ENCODE measurements around the gene KRTAP10-8. TPM values are rescaled to one million over a fixed set of nuclear protein-coding genes. Genes with fewer than 3 reads are reported as not detected.

The KRTAP10-8 gene
- total and polyA plus RNA-seq, 2 experiments from 2014 or later, result not detected

DNA sequence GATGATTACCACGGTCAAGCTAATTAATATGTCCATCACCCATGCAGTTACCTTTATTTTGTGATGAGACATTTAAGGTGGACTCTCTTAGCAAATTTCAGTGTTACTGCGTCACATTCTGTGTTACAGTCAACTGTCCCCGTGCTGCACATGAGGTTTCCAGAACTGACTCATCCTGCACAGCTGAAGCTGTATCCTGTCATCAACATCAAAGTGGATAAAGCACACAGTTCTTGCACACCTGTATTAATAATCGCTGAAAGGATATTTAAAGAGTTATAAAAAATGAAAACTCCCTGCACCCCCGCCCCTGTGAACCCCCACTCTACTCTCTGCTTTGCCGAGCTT is 28.1 kb upstream of the KRTAP10-8 start:
- Mint-ChIP-seq H3K4me1 (peaks cover 7% of the 10 kb centered on the region), H3K36me3 (ENCODE audit: low read depth) (no peaks in the 10 kb centered on the region), H3K27me3 (ENCODE audit: insufficient read depth, low read depth, poor library complexity) (peaks cover 9% of the 10 kb centered on the region), H3K4me3 (no peak overlapping the region), H3K27ac (no peak overlapping the region), H3K9me3 (peaks cover 11% of the 10 kb centered on the region; the same call in 2 of the 3 replicates)
- no peak overlapping the region for H3K4me3 ChIP-seq
- no peaks in the 10 kb centered on the region for H3K4me1 ChIP-seq (ENCODE audit: insufficient read depth)
- H3K27me3 ChIP-seq (ENCODE audit: insufficient read depth), result no peaks in the 10 kb centered on the region
- no peak for TF ChIP-seq EZH2 (IDR thresholded peaks at IDR 0.05; ENCODE audit: low read depth, unreplicated experiment)
- TF ChIP-seq ZNF114 (CRISPR knock-in tag; IDR thresholded peaks at IDR 0.05), result no peak
- no peak for TF ChIP-seq ZNF331 (CRISPR knock-in tag; IDR thresholded peaks at IDR 0.05; ENCODE audit: low read depth)
- TF ChIP-seq, protein P1, sequence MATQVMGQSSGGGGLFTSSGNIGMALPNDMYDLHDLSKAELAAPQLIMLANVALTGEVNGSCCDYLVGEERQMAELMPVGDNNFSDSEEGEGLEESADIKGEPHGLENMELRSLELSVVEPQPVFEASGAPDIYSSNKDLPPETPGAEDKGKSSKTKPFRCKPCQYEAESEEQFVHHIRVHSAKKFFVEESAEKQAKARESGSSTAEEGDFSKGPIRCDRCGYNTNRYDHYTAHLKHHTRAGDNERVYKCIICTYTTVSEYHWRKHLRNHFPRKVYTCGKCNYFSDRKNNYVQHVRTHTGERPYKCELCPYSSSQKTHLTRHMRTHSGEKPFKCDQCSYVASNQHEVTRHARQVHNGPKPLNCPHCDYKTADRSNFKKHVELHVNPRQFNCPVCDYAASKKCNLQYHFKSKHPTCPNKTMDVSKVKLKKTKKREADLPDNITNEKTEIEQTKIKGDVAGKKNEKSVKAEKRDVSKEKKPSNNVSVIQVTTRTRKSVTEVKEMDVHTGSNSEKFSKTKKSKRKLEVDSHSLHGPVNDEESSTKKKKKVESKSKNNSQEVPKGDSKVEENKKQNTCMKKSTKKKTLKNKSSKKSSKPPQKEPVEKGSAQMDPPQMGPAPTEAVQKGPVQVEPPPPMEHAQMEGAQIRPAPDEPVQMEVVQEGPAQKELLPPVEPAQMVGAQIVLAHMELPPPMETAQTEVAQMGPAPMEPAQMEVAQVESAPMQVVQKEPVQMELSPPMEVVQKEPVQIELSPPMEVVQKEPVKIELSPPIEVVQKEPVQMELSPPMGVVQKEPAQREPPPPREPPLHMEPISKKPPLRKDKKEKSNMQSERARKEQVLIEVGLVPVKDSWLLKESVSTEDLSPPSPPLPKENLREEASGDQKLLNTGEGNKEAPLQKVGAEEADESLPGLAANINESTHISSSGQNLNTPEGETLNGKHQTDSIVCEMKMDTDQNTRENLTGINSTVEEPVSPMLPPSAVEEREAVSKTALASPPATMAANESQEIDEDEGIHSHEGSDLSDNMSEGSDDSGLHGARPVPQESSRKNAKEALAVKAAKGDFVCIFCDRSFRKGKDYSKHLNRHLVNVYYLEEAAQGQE (IDR thresholded peaks at IDR 0.05; ENCODE audit: unreplicated experiment), result no peak
- TF ChIP-seq JUNB (IDR thresholded peaks at IDR 0.05; ENCODE audit: unreplicated experiment), result no peak
- no peak for TF ChIP-seq CREB1 (CRISPR knock-in tag; IDR thresholded peaks at IDR 0.05; ENCODE audit: low read depth)
- TF ChIP-seq, protein P2, sequence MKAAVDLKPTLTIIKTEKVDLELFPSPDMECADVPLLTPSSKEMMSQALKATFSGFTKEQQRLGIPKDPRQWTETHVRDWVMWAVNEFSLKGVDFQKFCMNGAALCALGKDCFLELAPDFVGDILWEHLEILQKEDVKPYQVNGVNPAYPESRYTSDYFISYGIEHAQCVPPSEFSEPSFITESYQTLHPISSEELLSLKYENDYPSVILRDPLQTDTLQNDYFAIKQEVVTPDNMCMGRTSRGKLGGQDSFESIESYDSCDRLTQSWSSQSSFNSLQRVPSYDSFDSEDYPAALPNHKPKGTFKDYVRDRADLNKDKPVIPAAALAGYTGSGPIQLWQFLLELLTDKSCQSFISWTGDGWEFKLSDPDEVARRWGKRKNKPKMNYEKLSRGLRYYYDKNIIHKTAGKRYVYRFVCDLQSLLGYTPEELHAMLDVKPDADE (IDR thresholded peaks at IDR 0.05), result no peak
- TF ChIP-seq STAT1 (IDR thresholded peaks at IDR 0.05; ENCODE audit: unreplicated experiment), result no peak
- H4K20me1 ChIP-seq (replicated peaks; ENCODE audit: insufficient read depth), result no peaks in the 10 kb centered on the region
- H3K4me2 ChIP-seq, result no peak overlapping the region
- H3K27ac ChIP-seq (ENCODE audit: low read depth), result no peak overlapping the region
- no peak for ATAC-seq
- no peaks in the 10 kb centered on the region for H3K9me2 ChIP-seq (ENCODE audit: insufficient read depth)
- no peaks in the 10 kb centered on the region for H3F3A ChIP-seq (replicated peaks; ENCODE audit: low read depth)
- DNase-seq (ENCODE audit: low spot score), result no peak
- no peaks in the 10 kb centered on the region for H3K36me3 ChIP-seq (ENCODE audit: insufficient read depth)
- no peaks in the 10 kb centered on the region for H3K79me2 ChIP-seq (replicated peaks; ENCODE audit: insufficient read depth)
- no peak overlapping the region for H2AFZ ChIP-seq

DNA sequence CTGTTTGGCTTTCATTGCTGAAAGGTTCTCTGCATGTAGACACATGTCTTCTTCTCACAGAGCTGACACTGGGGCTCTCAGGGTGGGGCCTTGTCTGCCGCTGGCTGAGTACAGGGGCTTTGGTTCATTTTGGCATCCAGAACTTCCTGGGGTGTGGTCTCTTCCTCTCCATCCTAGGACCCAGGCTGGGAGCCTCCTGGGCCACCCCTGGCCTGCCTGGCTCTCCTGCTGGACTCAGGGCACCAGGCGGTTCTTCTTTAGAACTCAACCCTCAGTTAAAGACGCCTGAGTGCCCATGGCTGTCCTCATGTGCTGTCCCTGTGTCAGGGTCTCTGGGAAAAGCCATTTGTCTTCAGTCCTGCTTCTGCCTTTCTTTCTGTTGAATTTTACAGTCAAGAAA is 26.0 kb upstream of the KRTAP10-8 start:
- no peaks in the 10 kb centered on the region for H3K4me1 ChIP-seq (ENCODE audit: insufficient read depth)

More for the DNA sequence above, 26.0 kb upstream of the KRTAP10-8 start:
- Mint-ChIP-seq H3K4me3 (no peak overlapping the region), H3K9me3 (peaks cover 6% of the 10 kb centered on the region), H3K36me3 (ENCODE audit: low read depth) (no peaks in the 10 kb centered on the region; the same call in 2 of the 3 replicates), H3K27ac (no peak overlapping the region), H3K27me3 (ENCODE audit: insufficient read depth, low read depth, poor library complexity) (peaks cover 9% of the 10 kb centered on the region), H3K4me1 (no peaks in the 10 kb centered on the region)
- ATAC-seq (no peak), DNase-seq (ENCODE audit: low spot score) (no peak)
- Histone ChIP-seq H3K4me2 (no peak overlapping the region), H2AFZ (no peak overlapping the region), H4K20me1 (replicated peaks; ENCODE audit: insufficient read depth) (no peaks in the 10 kb centered on the region), H3F3A (replicated peaks; ENCODE audit: low read depth) (no peaks in the 10 kb centered on the region), H3K27me3 (ENCODE audit: insufficient read depth) (no peaks in the 10 kb centered on the region), H3K27ac (ENCODE audit: low read depth) (no peak overlapping the region), H3K9me2 (ENCODE audit: insufficient read depth) (no peaks in the 10 kb centered on the region), H3K4me3 (no peak overlapping the region), H3K36me3 (ENCODE audit: insufficient read depth) (no peaks in the 10 kb centered on the region), H3K79me2 (replicated peaks; ENCODE audit: insufficient read depth) (no peaks in the 10 kb centered on the region)
- TF ChIP-seq, protein P2 (IDR thresholded peaks at IDR 0.05), result no peak
- TF ChIP-seq STAT1 (IDR thresholded peaks at IDR 0.05; ENCODE audit: unreplicated experiment) (no peak), JUNB (IDR thresholded peaks at IDR 0.05; ENCODE audit: unreplicated experiment) (no peak), ZNF114 (CRISPR knock-in tag; IDR thresholded peaks at IDR 0.05) (no peak), POLR2AphosphoS5 (IDR thresholded peaks at IDR 0.05; ENCODE audit: low read depth) (no peak)
- TF ChIP-seq, protein P1 (IDR thresholded peaks at IDR 0.05; ENCODE audit: unreplicated experiment), result no peak
